SH-SY5Y (cell line): Measurements from ENCODE around the gene MPZL1.

Source experiments
- GATA2 ChIP-seq: IDR thresholded peaks from 2 replicates; pipeline ENCODE4 v1.6.1; 2011; ENCODE audit warnings: mild to moderate bottlenecking, low read depth, low read length
- GATA3 ChIP-seq: IDR thresholded peaks from 2 replicates; pipeline ENCODE4 v1.6.1; 2011; ENCODE audit warnings: low read depth, mild to moderate bottlenecking, low read length, moderate library complexity

DNA sequence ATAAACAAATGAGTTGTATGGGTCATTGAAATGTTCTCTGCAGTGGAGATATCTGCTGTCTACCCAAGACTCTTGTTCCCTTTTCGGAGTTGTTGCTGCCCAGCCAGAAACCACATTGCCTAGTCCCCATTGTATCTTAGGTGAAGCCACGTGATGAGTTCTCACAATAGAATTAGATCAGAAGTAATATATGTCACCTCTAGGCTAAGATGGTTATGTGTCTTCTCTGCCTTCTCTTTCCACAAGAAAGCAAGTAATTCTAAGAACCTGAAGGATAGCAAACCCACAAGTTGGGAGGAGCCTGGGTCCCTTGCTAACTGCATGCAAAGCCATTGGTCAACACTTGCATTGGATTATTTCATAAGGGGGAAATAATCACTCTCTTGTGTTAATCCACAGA is 115.5 kb downstream of the MPZL1 start:
- no peak for TF ChIP-seq GATA2
- no peak for TF ChIP-seq GATA3
